Right ventricle myocardium superior (tissue), 1 donor: Measurements from ENCODE around the gene TCF19. TPM values are rescaled to one million over a fixed set of nuclear protein-coding genes. Genes with fewer than 3 reads are reported as not detected.

Experiments used
- ATAC-seq: fragments of 200-7000 bp; cut with Tn5 transposase; one replicate; pipeline ENCODE4 v1.9.1; 2020; ENCODE audit warnings: mild to moderate bottlenecking; ENCODE audit not compliant: poor library complexity
- DNase-seq: peaks from one replicate; pipeline ENCODE4 v3.0.0-alpha.2; 2020
- intact Hi-C: fragments of 100-400 bp; cut with DNase I; formaldehyde crosslinking; loops from one replicate; pipeline ENCODE4 v1.11.2; 2022
- total RNA-seq: library from RNA; stranded (reverse); fragmentation: NEBNext Ultra II Directional; extraction: Animal tissue kit (Norgen Biotek cat#: 25700); gene quantifications from one replicate; pipeline ENCODE4 v1.2.1, GENCODE V29; 2021
- donor health status: DM: no; HTN: yes; CAD: no; lungs with severe emphysema.

Gene TCF19
- total RNA-seq, 1 donor from 2014 or later: 3.6 TPM

GRCh38 chr6:31125586-31126363, 32.6 kb upstream of the TCF19 start:
- ATAC-seq: peak; percentile 45
- intact Hi-C loops: no loop called here
- no peak for DNase-seq

- no peak for DNase-seq
- peak; percentile 23 for ATAC-seq
- intact Hi-C loops: no loop called here
Observed at GRCh38 chr6:31126396-31127175, 31.8 kb upstream of the TCF19 start.

GRCh38 chr6:31128093-31128676, 30.2 kb upstream of the TCF19 start:
- no peak for DNase-seq
- ATAC-seq: peak; percentile 45
- intact Hi-C loops: no loop called here

- intact Hi-C loops: no loop called here
- no peak for ATAC-seq
- DNase-seq: no peak
Observed at GRCh38 chr6:31129130-31129529, 29.3 kb upstream of the TCF19 start.

- intact Hi-C loops: no loop called here
- ATAC-seq: no peak
- no peak for DNase-seq
Observed at GRCh38 chr6:31130751-31131150, 27.6 kb upstream of the TCF19 start.

- ATAC-seq: no peak
- intact Hi-C loops: no loop called here
Observed at GRCh38 chr6:31131595-31131994, 26.8 kb upstream of the TCF19 start.

GRCh38 chr6:31132806-31133205, 25.6 kb upstream of the TCF19 start:
- intact Hi-C loops: no loop called here
- DNase-seq (no peak), ATAC-seq (no peak)

More at GRCh38 chr6:31131595-31131994, 26.8 kb upstream of the TCF19 start:
- no peak for DNase-seq

GRCh38 chr6:31135710-31136109, 22.7 kb upstream of the TCF19 start:
- no peak for ATAC-seq
- DNase-seq: no peak
- intact Hi-C loops: loop anchor here (5.0 kb wide), 2 partner anchors 57 to 232 kb away; no protein-coding TSS in a partner anchor

GRCh38 chr6:31138982-31139381, 19.4 kb upstream of the TCF19 start, which contains the start of gene PSORS1C2:
PSORS1C2 (minus strand) TSS chr6:31139066; CDS start chr6:31139026, 40 bp downstream.
- intact Hi-C loops: loop anchor here (5.0 kb wide), 2 partner anchors 53 to 228 kb away; no protein-coding TSS in a partner anchor
- ATAC-seq (no peak), DNase-seq (no peak)

GRCh38 chr6:31139599-31139998, 18.8 kb upstream of the TCF19 start:
- intact Hi-C loops: loop anchor here (5.0 kb wide), 2 partner anchors 53 to 228 kb away; no protein-coding TSS in a partner anchor
- ATAC-seq (no peak), DNase-seq (no peak)

GRCh38 chr6:31140643-31141042, 17.7 kb upstream of the TCF19 start:
- ATAC-seq (no peak), DNase-seq (no peak)
- intact Hi-C loops: no loop called here

- intact Hi-C loops: no loop called here
- peak; percentile 28 for ATAC-seq
- DNase-seq: no peak
Observed at GRCh38 chr6:31142361-31142761, 16.0 kb upstream of the TCF19 start.

- DNase-seq: peak; percentile 82
- ATAC-seq: peak; percentile 83
- intact Hi-C loops: no loop called here
Observed at GRCh38 chr6:31143148-31143547, 15.2 kb upstream of the TCF19 start.

- DNase-seq (no peak), ATAC-seq (no peak)
- intact Hi-C loops: no loop called here
Observed at GRCh38 chr6:31144296-31144969, 14.0 kb upstream of the TCF19 start.

GRCh38 chr6:31144970-31145340, 13.4 kb upstream of the TCF19 start:
- ATAC-seq: no peak
- intact Hi-C loops: no loop called here
- no peak for DNase-seq

- DNase-seq (no peak), ATAC-seq (no peak)
- intact Hi-C loops: no loop called here
Observed at GRCh38 chr6:31145386-31145785, 13.0 kb upstream of the TCF19 start.

GRCh38 chr6:31149827-31150447, 8.5 kb upstream of the TCF19 start:
- intact Hi-C loops: no loop called here
- DNase-seq: no peak
- no peak for ATAC-seq

GRCh38 chr6:31152781-31153180, 5.6 kb upstream of the TCF19 start:
- DNase-seq: no peak
- no peak for ATAC-seq
- intact Hi-C loops: no loop called here
